ENCODE measurements around the gene TLCD4. TPM values are rescaled to one million over a fixed set of nuclear protein-coding genes. Genes with fewer than 3 reads are reported as not detected.
A peak's percentile ranks its signal among the peaks of the same experiment; 100 is the strongest.

TLCD4 gene
- total RNA-seq, 1 experiment from 2014 or later: 1.8 TPM

DNA sequence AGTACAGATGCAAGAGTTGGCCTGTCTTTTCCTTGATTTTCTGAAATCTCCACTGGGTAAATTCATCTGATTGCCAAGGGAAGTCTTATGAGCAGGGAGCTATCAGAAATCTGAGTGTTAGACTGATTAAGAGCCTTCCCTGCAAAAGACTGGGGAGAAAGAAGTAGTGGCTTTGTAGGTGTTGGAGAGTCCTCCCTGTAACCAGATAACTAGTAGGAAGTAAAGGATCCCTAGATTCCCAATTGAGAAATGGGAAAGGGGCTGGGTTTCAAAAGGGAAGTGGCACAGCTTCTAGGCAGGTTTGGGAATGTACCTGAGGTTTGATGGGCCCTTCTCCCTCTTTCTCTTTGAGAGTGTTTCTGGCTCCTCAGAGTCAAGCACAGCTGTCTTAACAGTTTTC lies 2.1 kb downstream of the TLCD4 start:
- no peak overlapping the region for H3K14ac ChIP-seq (ENCODE audit: insufficient read depth, low read length)
- no peak overlapping the region for H3K27ac ChIP-seq (ENCODE audit: insufficient read length, low read depth, low read length)
- H3K79me2 ChIP-seq (ENCODE audit: insufficient read depth, low read length): no peaks in the 10 kb centered on the region
- no peaks in the 10 kb centered on the region for H4K20me1 ChIP-seq (ENCODE audit: control insufficient read depth, insufficient read depth, insufficient read length)
- no peak overlapping the region for H3K18ac ChIP-seq (ENCODE audit: insufficient read length, low read depth, low read length)
- H2BK5ac ChIP-seq (ENCODE audit: insufficient read length, low read length): no peak overlapping the region
- no peak overlapping the region for H3T11ph ChIP-seq (ENCODE audit: low read length)
- no peak overlapping the region for H4K8ac ChIP-seq (replicated peaks; ENCODE audit: insufficient read length, low read depth, low read length)
- H3K4me3 Mint-ChIP-seq: peak overlapping the region; percentile 80 to 89; a peak in 3 of 5 replicates
- H3K9me3 ChIP-seq (ENCODE audit: control insufficient read depth, low read depth, low read length): no peaks in the 10 kb centered on the region
- no peak overlapping the region for H2BK12ac ChIP-seq (ENCODE audit: insufficient read length, low read depth, low read length)
- no peak overlapping the region for H2BK15ac ChIP-seq (ENCODE audit: low read depth, low read length)
- no peak overlapping the region for H3K27ac Mint-ChIP-seq
- H3K23me2 ChIP-seq (ENCODE audit: insufficient read length, low read depth, low read length, poor library complexity, severe bottlenecking): peaks cover 8% of the 10 kb centered on the region
- H3K23ac ChIP-seq (ENCODE audit: insufficient read length, low read depth, low read length): no peak overlapping the region
- H3K27me3 Mint-ChIP-seq (ENCODE audit: low read depth): peaks cover 15% of the 10 kb centered on the region
- H4K91ac ChIP-seq (ENCODE audit: insufficient read length, low read depth, low read length): no peak overlapping the region
- no peak overlapping the region for H3K4me2 ChIP-seq (ENCODE audit: insufficient read depth, insufficient read length, low read length)
- H4K5ac ChIP-seq (ENCODE audit: insufficient read length, low read depth, low read length): no peak overlapping the region
- H3K36me3 Mint-ChIP-seq (ENCODE audit: insufficient read depth in 1 of 3, low read depth in 3 of 3): no peaks in the 10 kb centered on the region
- H2AK5ac ChIP-seq (ENCODE audit: insufficient read length, low read length): no peak overlapping the region
- TF ChIP-seq, protein P1, sequence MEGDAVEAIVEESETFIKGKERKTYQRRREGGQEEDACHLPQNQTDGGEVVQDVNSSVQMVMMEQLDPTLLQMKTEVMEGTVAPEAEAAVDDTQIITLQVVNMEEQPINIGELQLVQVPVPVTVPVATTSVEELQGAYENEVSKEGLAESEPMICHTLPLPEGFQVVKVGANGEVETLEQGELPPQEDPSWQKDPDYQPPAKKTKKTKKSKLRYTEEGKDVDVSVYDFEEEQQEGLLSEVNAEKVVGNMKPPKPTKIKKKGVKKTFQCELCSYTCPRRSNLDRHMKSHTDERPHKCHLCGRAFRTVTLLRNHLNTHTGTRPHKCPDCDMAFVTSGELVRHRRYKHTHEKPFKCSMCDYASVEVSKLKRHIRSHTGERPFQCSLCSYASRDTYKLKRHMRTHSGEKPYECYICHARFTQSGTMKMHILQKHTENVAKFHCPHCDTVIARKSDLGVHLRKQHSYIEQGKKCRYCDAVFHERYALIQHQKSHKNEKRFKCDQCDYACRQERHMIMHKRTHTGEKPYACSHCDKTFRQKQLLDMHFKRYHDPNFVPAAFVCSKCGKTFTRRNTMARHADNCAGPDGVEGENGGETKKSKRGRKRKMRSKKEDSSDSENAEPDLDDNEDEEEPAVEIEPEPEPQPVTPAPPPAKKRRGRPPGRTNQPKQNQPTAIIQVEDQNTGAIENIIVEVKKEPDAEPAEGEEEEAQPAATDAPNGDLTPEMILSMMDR (conservative IDR thresholded peaks at IDR 0.05): no peak
- no peak overlapping the region for H2BK120ac ChIP-seq (ENCODE audit: low read depth, low read length, poor library complexity, severe bottlenecking)
- no peaks in the 10 kb centered on the region; the same call in 1 of the 2 replicates for H3K27me3 ChIP-seq (ENCODE audit: insufficient read depth, low read length)
- H2BK20ac ChIP-seq (ENCODE audit: low read depth, low read length, poor library complexity, severe bottlenecking): no peak overlapping the region
- H3K56ac ChIP-seq (ENCODE audit: insufficient read length, low read depth, low read length): no peak overlapping the region
- H2AFZ ChIP-seq (ENCODE audit: low read length): no peak overlapping the region
- H3K4ac ChIP-seq (ENCODE audit: low read depth, low read length): no peak overlapping the region
- no peak overlapping the region for H3K9ac ChIP-seq (ENCODE audit: extremely low read depth, insufficient read length, low read length)
- H3K79me1 ChIP-seq (ENCODE audit: insufficient read depth, low read depth, low read length, poor library complexity, severe bottlenecking): no peaks in the 10 kb centered on the region
- peaks cover 21 to 24% of the 10 kb centered on the region in 2 experiments for H3K4me1 Mint-ChIP-seq
- H3K4me1 ChIP-seq (ENCODE audit: insufficient read depth, low read length): no peaks in the 10 kb centered on the region
- H3K9me3 Mint-ChIP-seq: no peaks in the 10 kb centered on the region
- no peak for DNase-seq

Measured in H9 (cell line).